ENCODE measurements around the gene NKAIN2.
"Not testable (repeated sequence)": the region's sequence is repeated elsewhere in the genome, so short reads cannot be mapped to it uniquely, and the experiment has no call there.

NKAIN2 gene

GRCh38 chr6:124356276-124356810, 552.7 kb downstream of the NKAIN2 start:
- DNase-seq: peak; percentile 67

- peak; percentile 55 for DNase-seq
These were observed 553.1 kb downstream of the NKAIN2 start for GRCh38 chr6:124356811-124357210.

- no peak for DNase-seq
These were observed 564.5 kb downstream of the NKAIN2 start for GRCh38 chr6:124368131-124368530.

DNA sequence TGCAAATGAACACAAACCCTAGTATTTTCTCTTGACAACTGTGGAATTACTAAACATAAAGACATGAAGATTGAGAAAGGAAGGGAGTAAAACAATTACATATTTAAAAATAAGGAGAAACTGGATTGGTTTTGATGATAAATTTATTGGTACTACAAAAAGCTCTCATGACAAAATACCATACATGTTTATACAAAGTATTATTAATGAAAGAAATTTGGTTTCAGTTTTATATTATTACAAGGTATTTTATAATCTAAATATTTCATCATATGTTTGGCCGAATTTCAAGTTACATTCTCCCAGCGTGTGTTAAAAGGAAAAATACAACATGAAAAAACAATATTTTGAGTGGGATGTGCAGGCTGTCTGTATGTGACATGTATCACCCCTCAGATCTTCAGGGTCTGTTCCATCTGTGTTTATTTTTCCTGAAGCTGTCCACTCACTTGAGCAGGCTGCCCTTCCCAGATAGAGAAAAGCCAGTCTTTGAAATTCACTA, 568.4 kb downstream of the NKAIN2 start:
- DNase-seq: peak; percentile 18

DNA sequence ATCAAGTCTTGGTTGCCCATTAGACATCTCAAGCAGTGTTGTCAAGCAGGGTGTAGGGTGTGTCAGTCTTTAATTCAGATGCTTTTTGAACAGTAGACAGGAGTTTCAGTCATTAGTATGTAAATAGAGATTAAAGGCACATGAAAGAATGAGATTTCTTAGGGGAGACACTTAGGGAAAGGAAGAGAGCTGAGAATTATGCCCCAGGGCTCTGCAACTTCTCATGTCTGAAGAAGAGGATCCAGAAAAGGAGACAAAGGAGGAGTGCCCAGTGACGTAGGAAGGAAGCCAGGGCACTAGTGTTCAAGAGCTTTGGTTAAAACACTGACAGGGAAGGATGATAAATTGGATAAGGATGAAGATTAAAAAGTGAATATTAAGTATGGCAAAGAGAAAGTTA, 569.7 kb downstream of the NKAIN2 start:
- DNase-seq: peak; percentile 45

DNA sequence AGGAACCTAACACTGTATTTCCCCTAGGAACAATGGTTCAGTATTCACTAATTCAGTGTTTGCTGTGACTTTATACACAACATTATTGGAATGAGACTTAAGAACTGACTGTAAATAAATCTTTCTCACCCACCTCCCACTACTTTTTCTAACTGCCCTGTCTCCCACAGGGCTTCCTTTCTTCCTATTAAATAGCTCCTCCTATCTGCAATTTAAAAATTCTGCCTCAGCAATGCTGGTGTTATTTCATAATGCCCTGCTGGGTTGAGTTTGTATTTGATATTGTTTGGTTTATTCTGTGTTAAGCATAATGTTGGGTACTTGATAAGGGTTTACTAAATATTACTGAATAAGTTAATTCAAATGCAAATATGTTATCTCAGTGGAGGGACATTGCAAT, 585.5 kb downstream of the NKAIN2 start:
- DNase-seq: peak; percentile 67

DNA sequence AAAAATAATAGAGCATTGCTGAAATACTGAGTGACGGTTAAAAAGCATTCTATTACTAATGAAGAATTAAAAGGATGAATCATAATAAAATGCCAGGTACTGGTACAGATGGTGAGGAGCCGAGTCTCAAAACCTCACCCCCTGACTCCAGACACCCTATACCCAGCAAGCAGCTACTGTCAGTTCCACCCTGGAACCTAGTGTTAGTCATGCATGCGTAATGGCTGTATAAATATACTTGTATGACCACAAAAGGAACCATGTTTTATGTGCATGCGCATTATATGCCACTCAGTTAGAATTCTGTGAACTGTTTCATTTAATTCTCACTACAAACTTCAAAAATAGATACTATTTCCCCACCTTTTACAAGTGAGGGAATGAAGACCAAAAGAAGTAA, 589.9 kb downstream of the NKAIN2 start:
- DNase-seq: peak; percentile 40

DNA sequence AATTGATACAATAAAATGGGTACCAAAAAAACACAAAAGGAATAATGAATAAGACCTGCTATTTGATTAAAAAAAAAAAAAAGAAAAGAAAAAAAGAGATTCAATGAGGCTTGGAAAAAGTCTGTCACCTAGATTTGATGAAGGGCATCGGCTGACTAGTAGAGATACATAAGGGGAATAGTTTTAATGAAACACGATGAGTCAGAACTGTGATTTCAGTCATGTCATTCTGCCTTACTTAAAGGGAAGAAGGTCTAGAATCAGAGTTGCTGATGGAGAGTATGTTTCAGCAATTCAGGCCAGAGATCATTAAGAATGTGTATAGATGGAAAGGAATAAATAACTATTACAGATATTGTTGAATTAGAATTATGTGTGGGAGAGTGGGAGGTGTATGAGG, 592.7 kb downstream of the NKAIN2 start:
- DNase-seq: no peak

DNA sequence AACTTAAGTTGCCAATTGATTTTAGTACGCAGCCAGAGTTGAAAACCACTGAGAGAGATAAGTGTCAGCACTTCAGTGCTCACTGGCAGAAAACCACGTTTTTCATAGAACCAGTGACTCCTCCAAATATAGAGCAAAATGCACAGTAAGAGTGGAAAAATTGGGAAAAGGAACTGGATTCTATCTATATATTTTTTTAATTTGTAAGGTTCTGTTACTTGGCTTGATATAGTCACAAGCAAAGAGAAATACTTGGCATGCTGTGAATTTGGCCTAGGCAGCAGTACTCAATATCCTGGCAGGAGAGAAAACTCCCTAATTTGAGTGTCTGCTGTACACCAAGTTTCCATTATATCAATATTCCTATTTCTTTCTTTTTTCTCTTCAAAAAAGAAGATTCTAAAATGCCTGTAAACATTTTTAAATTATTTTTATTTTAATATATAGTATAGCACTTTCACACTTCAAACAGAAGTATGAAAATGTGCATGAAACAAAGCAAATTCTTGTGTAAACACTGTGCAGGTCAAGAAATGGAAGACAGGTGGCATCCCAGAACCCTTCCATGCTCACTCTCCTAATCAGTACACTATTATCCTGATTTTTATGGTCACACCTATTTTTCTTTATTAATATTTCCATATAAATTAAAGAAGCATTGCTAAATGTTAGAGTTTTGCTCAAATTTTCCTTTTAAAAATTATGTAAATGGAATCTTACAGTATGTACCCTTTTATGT, 596.8 kb downstream of the NKAIN2 start:
- DNase-seq: peak; percentile 65

GRCh38 chr6:124410425-124410824, 606.8 kb downstream of the NKAIN2 start:
- not testable (repeated sequence) for DNase-seq

DNA sequence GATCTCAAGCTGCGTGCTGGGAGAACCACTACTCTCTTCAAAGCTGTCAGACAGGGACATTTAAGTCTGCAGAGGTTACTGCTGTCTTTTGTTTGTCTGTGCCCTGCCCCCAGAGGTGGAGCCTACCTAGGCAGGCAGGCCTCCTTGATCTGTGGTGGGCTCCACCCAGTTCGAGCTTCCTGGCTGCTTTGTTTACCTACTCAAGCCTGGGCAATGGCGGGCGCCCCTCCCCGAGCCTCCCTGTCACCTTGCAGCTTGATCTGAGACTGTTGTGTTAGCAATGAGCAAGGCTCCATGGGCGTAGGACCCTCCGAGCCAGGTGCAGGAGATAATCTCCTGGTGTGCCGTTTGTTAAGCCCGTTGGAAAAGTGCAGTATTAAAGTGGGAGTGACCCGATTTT, 609.0 kb downstream of the NKAIN2 start:
- DNase-seq: not testable (repeated sequence)

DNA sequence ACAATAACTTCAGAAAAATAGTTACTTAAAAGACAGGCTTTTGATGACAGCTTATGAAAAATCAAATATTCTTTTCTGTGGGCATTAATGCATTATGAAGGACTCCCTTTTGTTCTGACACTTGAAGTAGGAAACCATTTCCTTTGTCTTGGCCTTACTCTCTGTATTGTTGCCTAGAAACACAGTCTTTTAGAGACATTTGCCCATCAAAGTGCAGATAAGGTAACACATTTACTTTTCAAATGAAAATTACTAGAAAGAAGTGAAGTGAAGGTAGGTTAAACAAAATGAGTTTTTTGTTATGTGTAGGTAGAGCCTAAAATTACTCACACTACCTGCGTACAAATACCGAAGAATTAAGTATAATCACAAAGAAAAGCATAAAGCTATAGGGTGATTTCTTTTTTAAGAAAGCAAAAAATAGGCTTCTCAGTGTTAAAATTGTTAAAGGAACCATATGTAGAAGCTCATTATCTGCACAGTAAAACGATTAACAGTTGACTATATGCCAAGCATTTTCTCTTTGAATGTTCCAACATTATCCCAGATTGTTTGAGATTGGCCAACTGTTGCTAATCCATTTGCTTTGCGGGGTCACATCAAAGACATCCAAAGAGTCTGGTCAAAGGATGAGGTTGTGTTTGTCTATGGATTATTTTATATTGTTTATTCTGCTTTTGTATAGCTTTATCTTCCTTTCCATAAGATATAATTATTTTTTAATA, 616.6 kb downstream of the NKAIN2 start:
- DNase-seq: peak; percentile 86

DNA sequence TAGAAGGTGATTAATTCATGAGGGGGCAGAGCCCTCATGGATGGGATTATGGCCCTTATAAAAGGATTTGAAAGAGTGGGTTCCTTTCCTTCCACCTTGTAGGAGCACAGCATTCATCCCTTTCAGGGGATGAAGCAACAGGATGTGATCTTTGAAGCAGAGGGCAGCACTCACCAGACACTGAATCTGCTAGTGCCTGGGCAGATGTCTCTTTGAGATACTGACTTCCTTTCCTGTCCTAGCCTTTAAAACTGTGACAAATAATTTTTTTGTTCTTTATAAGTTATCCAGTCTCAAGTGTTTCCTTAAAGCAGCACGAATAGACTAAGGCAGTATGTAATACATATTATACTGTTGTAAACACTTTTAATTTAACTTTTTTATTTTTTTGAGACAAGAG, 620.0 kb downstream of the NKAIN2 start:
- peak; percentile 74 for DNase-seq

DNA sequence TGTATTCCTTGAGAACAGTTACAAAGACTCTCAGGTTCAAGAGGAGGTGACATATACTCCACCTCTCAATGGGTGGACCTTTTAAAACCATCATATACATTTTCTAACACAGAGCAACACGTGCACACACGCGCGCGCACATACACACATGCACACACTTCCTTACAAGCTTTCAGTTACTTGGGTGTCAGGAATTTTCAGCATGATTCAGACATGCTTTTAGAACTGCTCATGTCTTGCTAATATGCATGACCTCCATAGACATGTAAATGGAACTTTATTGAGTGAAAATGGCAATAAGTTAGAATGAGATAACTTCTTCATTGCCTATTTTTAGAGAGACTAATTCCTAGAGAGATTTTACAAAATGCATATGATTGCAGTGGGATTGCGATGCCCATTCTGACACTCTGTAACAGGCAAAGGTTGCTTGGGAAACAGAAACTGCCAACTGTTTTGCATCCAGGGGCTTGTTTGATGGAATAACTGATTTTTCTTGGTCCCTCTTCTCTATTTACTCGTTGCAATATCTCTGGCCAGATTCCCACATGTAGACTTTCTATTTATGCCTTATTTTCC, 627.2 kb downstream of the NKAIN2 start:
- no peak for DNase-seq

GRCh38 chr6:124432620-124433019, 629.0 kb downstream of the NKAIN2 start:
- no peak for DNase-seq

DNA sequence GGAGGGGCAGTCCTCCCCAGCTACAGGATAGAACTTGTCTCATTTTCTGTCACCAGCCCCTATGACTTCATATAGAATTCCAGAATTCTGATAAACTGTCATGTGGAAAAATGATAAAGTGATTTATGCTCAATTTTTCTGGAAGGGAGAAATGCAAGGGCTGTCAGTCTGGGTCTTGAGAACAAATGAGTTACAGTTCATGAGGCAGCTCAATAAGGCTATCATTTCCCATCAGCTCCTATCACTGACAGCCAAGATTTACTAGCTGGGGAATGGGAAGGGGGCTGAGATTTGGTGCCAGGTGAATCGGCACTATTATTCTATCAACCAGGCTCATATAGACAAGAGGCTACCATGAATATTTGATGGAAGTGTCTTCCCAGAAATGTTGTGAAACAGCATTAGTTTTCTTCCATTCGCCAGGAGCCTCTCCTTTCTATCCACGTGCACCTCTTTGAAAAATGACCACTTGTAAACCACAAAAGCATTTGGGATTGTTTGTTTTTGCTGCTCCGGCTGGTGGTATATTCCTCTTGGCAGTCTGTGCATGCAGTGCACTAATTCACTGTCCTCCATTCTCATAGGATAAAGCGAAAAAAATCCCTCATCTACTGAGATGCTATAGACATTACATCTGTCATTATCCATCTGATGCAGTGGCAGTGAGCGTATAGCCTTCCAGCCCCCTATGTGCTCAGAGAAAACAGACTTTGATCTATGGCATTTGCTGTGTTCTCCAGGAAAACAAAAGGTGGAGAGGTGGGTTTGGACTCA, 629.9 kb downstream of the NKAIN2 start:
- DNase-seq: peak; percentile 58

DNA sequence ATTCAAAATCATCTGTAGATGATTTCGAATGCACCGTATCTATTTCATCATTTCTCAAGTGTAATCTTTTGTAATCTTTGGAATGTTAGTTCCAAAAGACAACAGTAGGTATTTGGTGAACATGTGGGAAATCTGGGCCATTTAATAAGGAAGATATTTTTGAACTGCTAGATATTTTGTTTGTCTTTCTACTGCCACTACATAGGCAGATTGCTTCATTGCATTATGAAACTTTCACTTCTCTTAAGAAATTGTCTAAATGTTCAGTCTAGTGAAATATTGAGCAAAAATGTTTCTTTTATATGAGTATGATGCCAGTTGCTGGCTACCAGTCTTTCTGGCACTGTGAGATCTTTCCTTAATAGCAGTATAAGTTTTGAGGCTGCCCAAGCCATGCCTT, 630.8 kb downstream of the NKAIN2 start:
- no peak for DNase-seq

- no peak for DNase-seq
These were observed 633.1 kb downstream of the NKAIN2 start for GRCh38 chr6:124436803-124437202.

GRCh38 chr6:124438546-124439065, 634.9 kb downstream of the NKAIN2 start:
- peak; percentile 35 for DNase-seq

DNA sequence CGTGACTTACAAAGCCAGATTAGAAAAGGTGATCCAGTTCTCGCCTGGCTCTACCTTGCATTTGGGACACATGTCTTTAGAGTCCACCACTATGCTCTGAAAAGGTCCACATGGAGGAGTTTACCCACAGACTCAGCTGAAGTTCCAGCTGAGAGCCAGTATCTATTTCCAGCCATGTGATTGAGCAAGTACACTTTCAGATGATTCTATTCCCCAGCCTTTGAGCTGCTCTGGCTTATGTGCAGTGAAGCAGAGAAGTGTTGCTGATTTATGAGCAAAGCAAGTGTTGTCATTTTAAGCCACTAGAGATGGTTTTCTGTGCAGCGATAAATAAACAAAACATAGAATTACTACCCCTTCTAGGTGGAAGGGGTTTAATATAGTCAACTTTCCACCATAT, 637.8 kb downstream of the NKAIN2 start:
- DNase-seq: peak; percentile 19

- no peak for DNase-seq
These were observed 639.9 kb downstream of the NKAIN2 start for GRCh38 chr6:124443541-124443940.

GRCh38 chr6:124445581-124445980, 641.9 kb downstream of the NKAIN2 start:
- DNase-seq: peak; percentile 26

DNA sequence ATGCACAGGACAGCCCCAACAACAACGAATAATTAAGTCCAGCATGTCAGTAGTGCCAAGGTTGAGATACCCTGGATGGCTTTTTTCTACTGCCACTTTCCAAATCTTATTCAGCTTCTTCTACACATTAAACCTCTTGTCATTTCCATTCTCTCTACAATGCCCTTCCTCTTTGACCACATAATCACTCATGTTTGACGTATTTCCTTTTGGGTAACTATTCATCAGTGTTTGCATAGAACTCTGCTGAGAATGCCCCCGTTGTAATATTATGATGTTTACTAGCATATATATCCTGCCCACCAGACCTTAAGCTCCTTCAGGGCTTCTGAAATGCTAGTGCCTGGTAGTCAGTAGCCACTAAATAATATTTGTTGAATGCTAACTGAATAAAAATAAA, 643.3 kb downstream of the NKAIN2 start:
- DNase-seq: no peak

Measured in NCI-H69 (cell line).